Heart right ventricle (tissue), 16 donors: ENCODE results near the gene CRHBP. TPM values are rescaled to one million over a fixed set of nuclear protein-coding genes. Genes with fewer than 3 reads are reported as not detected.

Source experiments
- ATAC-seq, 8 donors: fragments of 200-7000 bp; cut with Tn5 transposase; one replicate each; pipeline ENCODE4 v1.9.1; 2020; ENCODE audit warnings: mild to moderate bottlenecking in 8 of 8, moderate library complexity in 8 of 8, moderate number of reproducible peaks in 1 of 8
- DNase-seq, 2 donors: peaks; one replicate each; pipeline ENCODE4 v3.0.0-alpha.2; 2020
- H3K27ac ChIP-seq, 10 donors: fragments of 200-600 bp; sonication (generic) in 2 of 10; one replicate each; pipeline versions ENCODE4 v1.5.0 to v1.8.0; 2020 to 2022; ENCODE audit warnings: mild to moderate bottlenecking in 3 of 10
- H3K27me3 ChIP-seq, 7 donors: fragments of 200-600 bp; one replicate each; pipeline ENCODE4 v1.8.0; 2021 to 2022; ENCODE audit warnings: mild to moderate bottlenecking in 2 of 7
- H3K36me3 ChIP-seq, 9 donors: fragments of 200-600 bp; sonication (generic) in 1 of 9; one replicate each; pipeline versions ENCODE4 v1.5.0 to v1.8.0; 2020 to 2022; ENCODE audit warnings: mild to moderate bottlenecking in 2 of 9
- H3K4me1 ChIP-seq, 9 donors: fragments of 200-600 bp; sonication (generic) in 1 of 9; one replicate each; pipeline versions ENCODE4 v1.5.0 to v1.8.0; 2020 to 2022; ENCODE audit warnings: mild to moderate bottlenecking in 4 of 9
- H3K4me3 ChIP-seq, 10 donors: fragments of 200-600 bp; sonication (generic) in 2 of 10; one replicate each; pipeline versions ENCODE4 v1.5.0 to v1.8.0; 2020 to 2022; ENCODE audit warnings: mild to moderate bottlenecking in 7 of 10, moderate library complexity in 2 of 10
- H3K9me3 ChIP-seq, 11 donors: fragments of 200-600 bp in 10 of 11; sonication (generic) in 2 of 11; one replicate each; pipeline versions ENCODE4 v1.5.0 to v1.8.0; 2013 to 2022; ENCODE audit warnings: mild to moderate bottlenecking in 2 of 11, control low read depth in 1 of 11, moderate library complexity in 1 of 11
- WGBS, 2 donors: extraction: QIAGEN DNeasy Blood & Tissue Kit; methylation state at CpG; one replicate each; pipeline ENCODE4 v1.1.7; 2013; ENCODE audit warnings: inconsistent platforms in 1 of 2; 5-methylcytosine and 5-hydroxymethylcytosine counted together
- intact Hi-C, 10 donors: fragments of 100-400 bp; cut with DNase I; formaldehyde crosslinking; loops; one replicate each; pipeline versions ENCODE4 v1.11.1 to v1.14.2; 2022
- polyA plus RNA-seq, 2 donors: library from polyadenylated mRNA; stranded (reverse); fragments of 200-250 nt; gene quantifications; one replicate each; pipeline ENCODE4 v1.2.3, GENCODE V29; 2013
- total RNA-seq, 10 donors: library from RNA; stranded (reverse); fragmentation: NEBNext Ultra II Directional in 3 of 10; extraction: Animal tissue kit (Norgen Biotek cat#: 25700) in 3 of 10; gene quantifications; one replicate each; pipeline versions ENCODE4 v1.2.1 to v1.2.4, GENCODE V29; 2021 to 2023
- TF ChIP-seq, protein P1 (sequence below), 9 donors: fragments of 200-600 bp; sonication (generic) in 2 of 9; IDR thresholded peaks; one replicate each; pipeline versions ENCODE4 v1.5.0 to v1.8.0; 2021 to 2022; ENCODE audit warnings: antibody characterized with exemption in 9 of 9, mild to moderate bottlenecking in 5 of 9, moderate library complexity in 1 of 9
- donor health status: Arrhythmogenic right ventricular cardiomyopathy.
- donor health status: ischemic (EF 13 %, LVEDD 7.1; RV severe dilation, severe dysfunction).
- donor health status: healthy with polysubstance abuse.
- donor health status: DM: no; HTN: yes; CAD: no.
- donor health status: DM: no; HTN: no; CAD: no.
- donor health status: ischemic (EF 25% LVEDD 6.9; RV normal size, moderate dysfunction).
- donor health status: ischemic (EF 25% LVEDD 5.7; RV mildly dilated, moderate dysfunction).
- donor health status: healthy.
- donor health status: DM: yes; HTN: yes; CAD: no.
- donor health status: Ischemic cardiomyopathy.
- donor health status: ischemic (EF 35%, LVEDD 5.7; RV mildly dilated, moderate dysfunction).
- donor health status: nonischemic (EF 11% LVEDD 7.7; RV severe dilation, severe dysfunction).
- donor health status: DM: yes; HTN: yes; CAD: no.
- donor health status: PGD.
- donor health status: ischemic (EF 29% LVEDD 5.4; RV normal size, mild dysfunction).
- donor health status: nonischemic (EF 23%, LVEDD 6.1; RV moderate dilation, normal function).

CRHBP gene
- total and polyA plus RNA-seq, 12 donors: 0.38 to 4.9 (median 1.9) TPM; not detected in 1

DNA sequence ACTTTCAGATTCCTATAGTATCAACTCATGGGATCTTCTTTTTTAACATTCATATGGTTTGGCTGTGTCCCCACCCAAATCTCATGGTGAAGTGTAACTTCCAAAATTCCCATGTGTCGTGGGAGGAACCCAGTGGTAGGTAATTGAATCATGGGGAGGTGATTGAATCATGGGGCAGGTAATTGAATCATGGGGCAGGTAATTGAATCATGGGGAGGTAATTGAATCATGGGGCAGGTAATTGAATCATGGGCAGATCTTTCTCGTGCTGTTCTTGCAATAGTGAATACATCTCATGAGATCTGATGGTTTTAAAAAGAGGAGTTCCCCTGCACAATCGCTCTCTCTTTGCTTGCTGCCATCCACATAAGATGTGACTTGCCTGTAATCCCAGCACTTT lies 55.6 kb downstream of the CRHBP start:
- Histone ChIP-seq H3K36me3 (no peaks in the 10 kb centered on the region), H3K9me3 (no peaks in the 10 kb centered on the region), H3K27me3 (peaks cover 0 to 2% (median 0%) of the 10 kb centered on the region in 7 donors), H3K4me1 (no peaks in the 10 kb centered on the region), H3K4me3 (no peak overlapping the region), H3K27ac (no peak overlapping the region)
- DNase-seq: no peak
- WGBS, 2 donors: 45 to 50% methylated on average over 3 of the region's 3 CpGs
- intact Hi-C loops: no loop called here
- ATAC-seq: no peak
- TF ChIP-seq, protein P1, sequence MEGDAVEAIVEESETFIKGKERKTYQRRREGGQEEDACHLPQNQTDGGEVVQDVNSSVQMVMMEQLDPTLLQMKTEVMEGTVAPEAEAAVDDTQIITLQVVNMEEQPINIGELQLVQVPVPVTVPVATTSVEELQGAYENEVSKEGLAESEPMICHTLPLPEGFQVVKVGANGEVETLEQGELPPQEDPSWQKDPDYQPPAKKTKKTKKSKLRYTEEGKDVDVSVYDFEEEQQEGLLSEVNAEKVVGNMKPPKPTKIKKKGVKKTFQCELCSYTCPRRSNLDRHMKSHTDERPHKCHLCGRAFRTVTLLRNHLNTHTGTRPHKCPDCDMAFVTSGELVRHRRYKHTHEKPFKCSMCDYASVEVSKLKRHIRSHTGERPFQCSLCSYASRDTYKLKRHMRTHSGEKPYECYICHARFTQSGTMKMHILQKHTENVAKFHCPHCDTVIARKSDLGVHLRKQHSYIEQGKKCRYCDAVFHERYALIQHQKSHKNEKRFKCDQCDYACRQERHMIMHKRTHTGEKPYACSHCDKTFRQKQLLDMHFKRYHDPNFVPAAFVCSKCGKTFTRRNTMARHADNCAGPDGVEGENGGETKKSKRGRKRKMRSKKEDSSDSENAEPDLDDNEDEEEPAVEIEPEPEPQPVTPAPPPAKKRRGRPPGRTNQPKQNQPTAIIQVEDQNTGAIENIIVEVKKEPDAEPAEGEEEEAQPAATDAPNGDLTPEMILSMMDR (IDR thresholded peaks at IDR 0.05): no peak

DNA sequence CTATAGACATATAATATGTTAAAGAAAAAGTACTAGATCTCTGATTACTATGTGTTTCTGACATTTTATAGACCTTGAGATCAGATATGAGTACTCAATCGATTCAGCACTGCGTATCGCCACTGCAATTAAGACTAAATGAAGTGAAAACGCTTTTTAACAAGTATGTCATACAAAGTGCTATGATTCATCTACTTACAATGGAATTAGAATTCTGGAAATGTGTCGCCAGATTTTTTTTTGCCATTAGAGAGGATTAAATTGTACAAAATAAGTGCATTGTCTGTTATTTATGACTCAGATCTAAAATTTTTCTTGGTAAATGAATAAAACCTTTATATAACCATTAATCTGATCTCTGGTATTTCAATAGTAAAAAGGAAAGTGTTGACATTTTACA lies 57.4 kb downstream of the CRHBP start:
- DNase-seq (no peak), ATAC-seq (no peak)
- no peaks in the 10 kb centered on the region for H3K9me3 ChIP-seq
- H3K4me1 ChIP-seq: no peaks in the 10 kb centered on the region
- 92 to 94% methylated on average over 5 of the region's 5 CpGs for WGBS, 2 donors
- H3K27ac ChIP-seq: no peak overlapping the region
- H3K27me3 ChIP-seq: peaks cover 0 to 2% (median 0%) of the 10 kb centered on the region in 7 donors
- TF ChIP-seq, protein P1 (IDR thresholded peaks at IDR 0.05): no peak
- intact Hi-C loops: loop anchor here in 5 of 10 donors (5.0 to 10.0 kb wide), 3 partner anchors 138 to 405 kb away; no protein-coding TSS in a partner anchor
- no peaks in the 10 kb centered on the region for H3K36me3 ChIP-seq
- no peak overlapping the region for H3K4me3 ChIP-seq

DNA sequence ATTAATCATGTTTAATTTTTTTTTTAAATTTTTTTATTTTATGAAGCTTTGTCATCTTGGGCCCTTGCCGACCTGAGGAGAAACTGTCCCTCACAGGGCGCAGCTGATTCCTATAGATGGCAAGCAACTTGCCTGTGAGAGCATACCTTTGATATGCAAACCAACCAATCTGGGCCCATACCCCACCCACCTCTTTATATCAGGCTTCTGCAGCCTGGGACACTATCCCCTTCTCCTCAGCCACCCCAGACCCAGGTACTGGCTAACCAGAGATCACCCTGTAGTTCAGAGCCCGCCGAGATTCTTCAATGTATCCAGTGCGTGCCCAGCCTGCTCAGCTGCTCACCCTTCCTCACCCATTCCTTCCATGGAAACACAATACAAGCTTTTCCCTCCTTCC lies 58.7 kb downstream of the CRHBP start:
- peaks cover 0 to 2% (median 0%) of the 10 kb centered on the region in 7 donors for H3K27me3 ChIP-seq
- H3K9me3 ChIP-seq: no peaks in the 10 kb centered on the region
- ATAC-seq: no peak
- no peak for DNase-seq
- no peaks in the 10 kb centered on the region for H3K36me3 ChIP-seq
- no peaks in the 10 kb centered on the region for H3K4me1 ChIP-seq
- no peak overlapping the region for H3K4me3 ChIP-seq
- 80 to 82% methylated on average over 5 of the region's 5 CpGs for WGBS, 2 donors
- no peak overlapping the region for H3K27ac ChIP-seq
- TF ChIP-seq, protein P1 (IDR thresholded peaks at IDR 0.05): no peak
- intact Hi-C loops: loop anchor here in 5 of 10 donors (5.0 to 10.0 kb wide), 3 partner anchors 139 to 407 kb away; no protein-coding TSS in a partner anchor

DNA sequence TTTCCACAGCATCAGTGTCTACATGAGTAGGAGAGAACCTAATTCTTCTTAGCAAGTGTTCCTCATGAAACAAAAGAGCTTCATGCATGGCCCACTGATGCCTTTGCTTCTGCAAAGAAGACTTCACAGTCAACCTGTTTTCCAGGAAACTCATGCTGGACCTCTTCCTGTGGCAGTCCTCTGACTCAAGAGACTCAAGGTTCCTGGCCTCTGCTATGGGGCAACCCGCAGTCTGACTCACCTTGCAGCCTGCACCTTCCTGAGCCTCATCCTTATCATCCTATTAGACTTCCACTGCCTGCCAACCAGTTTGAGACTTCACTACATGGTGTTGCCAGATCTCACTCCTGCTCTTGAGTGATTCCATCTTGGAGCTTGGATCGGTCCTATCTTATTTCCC lies 59.8 kb downstream of the CRHBP start:
- Histone ChIP-seq H3K27ac (no peak overlapping the region), H3K27me3 (peaks cover 0 to 2% (median 0%) of the 10 kb centered on the region in 7 donors), H3K4me1 (no peaks in the 10 kb centered on the region), H3K4me3 (no peak overlapping the region), H3K36me3 (no peaks in the 10 kb centered on the region), H3K9me3 (no peaks in the 10 kb centered on the region)
- WGBS, 2 donors: 77 to 84% methylated on average over 2 of the region's 2 CpGs
- TF ChIP-seq, protein P1 (IDR thresholded peaks at IDR 0.05): no peak
- intact Hi-C loops: loop anchor here in 5 of 10 donors (5.0 to 10.0 kb wide), 3 partner anchors 140 to 408 kb away; no protein-coding TSS in a partner anchor
- no peak for ATAC-seq
- DNase-seq: no peak
